ENCODE data around the gene CD53. TPM values are rescaled to one million over a fixed set of nuclear protein-coding genes. Genes with fewer than 3 reads are reported as not detected.

The CD53 gene
- total RNA-seq, 1 experiment from 2014 or later: not detected

- Histone ChIP-seq H3K36me3 (ENCODE audit: control insufficient read depth, insufficient read depth, low read length) (no peaks in the 10 kb centered on the region), H3K4me1 (no peaks in the 10 kb centered on the region), H3K27me3 (replicated peaks; ENCODE audit: control insufficient read depth, insufficient read depth, low read length) (no peaks in the 10 kb centered on the region), H3K9me3 (no peaks in the 10 kb centered on the region), H3K4me3 (ENCODE audit: low read depth, low read length) (no peak overlapping the region)
- intact Hi-C loops (cut with micrococcal nuclease; ENCODE audit: unreplicated experiment): no loop called here
- POLR2A ChIA-PET: no interaction called here
- H3K27ac Mint-ChIP-seq (ENCODE audit: unreplicated experiment): no peak overlapping the region
- no peaks in the 10 kb centered on the region for H3K4me1 Mint-ChIP-seq (ENCODE audit: low read depth, unreplicated experiment)
- CTCF ChIA-PET: no interaction called here
- TF ChIP-seq CTCF (IDR thresholded peaks at IDR 0.05; ENCODE audit: insufficient read depth in 1 of 2, low read depth in 1 of 2, low read length in 1 of 2, severe bottlenecking in 1 of 2, unreplicated experiment in 1 of 2): no peak
- DNase-seq: no peak
- no peak overlapping the region for H3K4me3 Mint-ChIP-seq (ENCODE audit: unreplicated experiment)
- H3K36me3 Mint-ChIP-seq (ENCODE audit: insufficient read depth, unreplicated experiment): no peaks in the 10 kb centered on the region
- H3K27me3 Mint-ChIP-seq (ENCODE audit: insufficient read depth, unreplicated experiment): no peaks in the 10 kb centered on the region
- BruUV-seq (replicated peaks): no TSS peak
- peaks cover 20% of the 10 kb centered on the region for H3K9me3 Mint-ChIP-seq (ENCODE audit: unreplicated experiment)
These were observed 63.6 kb downstream of the CD53 start for GRCh38 chr1:110936567-110936966.

- DNase-seq: no peak
- ChIA-PET POLR2A (interaction anchor here (0.6 kb wide), 1 partner anchor 15 kb away, joined by 7 read pairs; no protein-coding TSS in a partner anchor), CTCF (no interaction called here)
- no peak overlapping the region for H3K27ac Mint-ChIP-seq (ENCODE audit: unreplicated experiment)
- H3K4me1 Mint-ChIP-seq (ENCODE audit: low read depth, unreplicated experiment): no peaks in the 10 kb centered on the region
- Histone ChIP-seq H3K36me3 (ENCODE audit: control insufficient read depth, insufficient read depth, low read length) (no peaks in the 10 kb centered on the region), H3K27me3 (replicated peaks; ENCODE audit: control insufficient read depth, insufficient read depth, low read length) (no peaks in the 10 kb centered on the region), H3K4me1 (no peaks in the 10 kb centered on the region), H3K9me3 (no peaks in the 10 kb centered on the region), H3K4me3 (ENCODE audit: low read depth, low read length) (no peak overlapping the region)
- H3K36me3 Mint-ChIP-seq (ENCODE audit: insufficient read depth, unreplicated experiment): peaks cover 28% of the 10 kb centered on the region
- no TSS peak for BruUV-seq (replicated peaks)
- H3K27me3 Mint-ChIP-seq (ENCODE audit: insufficient read depth, unreplicated experiment): no peaks in the 10 kb centered on the region
- intact Hi-C loops (cut with micrococcal nuclease; ENCODE audit: unreplicated experiment): no loop called here
- TF ChIP-seq CTCF (IDR thresholded peaks at IDR 0.05; ENCODE audit: insufficient read depth in 1 of 2, low read depth in 1 of 2, low read length in 1 of 2, severe bottlenecking in 1 of 2, unreplicated experiment in 1 of 2): no peak
- H3K4me3 Mint-ChIP-seq (ENCODE audit: unreplicated experiment): no peak overlapping the region
- no peaks in the 10 kb centered on the region for H3K9me3 Mint-ChIP-seq (ENCODE audit: unreplicated experiment)
These were observed 71.9 kb downstream of the CD53 start for GRCh38 chr1:110944806-110945205.

- POLR2A ChIA-PET: no interaction called here
- Histone ChIP-seq H3K9me3 (no peaks in the 10 kb centered on the region), H3K27me3 (replicated peaks; ENCODE audit: control insufficient read depth, insufficient read depth, low read length) (no peaks in the 10 kb centered on the region), H3K4me3 (ENCODE audit: low read depth, low read length) (no peak overlapping the region), H3K4me1 (no peaks in the 10 kb centered on the region), H3K36me3 (ENCODE audit: control insufficient read depth, insufficient read depth, low read length) (no peaks in the 10 kb centered on the region)
- Mint-ChIP-seq H3K9me3 (ENCODE audit: unreplicated experiment) (no peaks in the 10 kb centered on the region), H3K4me1 (ENCODE audit: low read depth, unreplicated experiment) (no peaks in the 10 kb centered on the region), H3K36me3 (ENCODE audit: insufficient read depth, unreplicated experiment) (peaks cover 36% of the 10 kb centered on the region), H3K27ac (ENCODE audit: unreplicated experiment) (no peak overlapping the region), H3K4me3 (ENCODE audit: unreplicated experiment) (no peak overlapping the region), H3K27me3 (ENCODE audit: insufficient read depth, unreplicated experiment) (no peaks in the 10 kb centered on the region)
- no peak for DNase-seq
- TF ChIP-seq CTCF (IDR thresholded peaks at IDR 0.05; ENCODE audit: insufficient read depth in 1 of 2, low read depth in 1 of 2, low read length in 1 of 2, severe bottlenecking in 1 of 2, unreplicated experiment in 1 of 2): no peak
- BruUV-seq (replicated peaks): no TSS peak
- intact Hi-C loops (cut with micrococcal nuclease; ENCODE audit: unreplicated experiment): no loop called here
- CTCF ChIA-PET: no interaction called here
These were observed 72.7 kb downstream of the CD53 start for GRCh38 chr1:110945626-110946025.
